Mesothelial cell of epicardium (in vitro differentiated cells): ENCODE results near the gene TPK1. TPM values are rescaled to one million over a fixed set of nuclear protein-coding genes. Genes with fewer than 3 reads are reported as not detected.
"Not testable (repeated sequence)": the region's sequence is repeated elsewhere in the genome, so short reads cannot be mapped to it uniquely, and the experiment has no call there.

Experiments used
- DNase-seq, 2 experiments: peaks; one replicate each; pipeline ENCODE4 v3.0.0; 2021; ENCODE audit warnings: low spot score in 2 of 2; ENCODE audit not compliant: unreplicated experiment in 2 of 2
- H3K27ac Mint-ChIP-seq: 2 replicates; pipeline ENCODE4 v1.8.0; 2021; ENCODE audit warnings: mixed read lengths
- H3K27me3 Mint-ChIP-seq: 2 replicates; pipeline ENCODE4 v1.8.0; 2021; ENCODE audit warnings: low read depth, mixed read lengths
- H3K36me3 Mint-ChIP-seq: 2 replicates; pipeline ENCODE4 v1.8.0; 2021; ENCODE audit warnings: mixed read lengths
- H3K4me1 Mint-ChIP-seq: 2 replicates; pipeline ENCODE4 v1.8.0; 2021; ENCODE audit warnings: mixed read lengths
- H3K4me3 Mint-ChIP-seq: 2 replicates; pipeline ENCODE4 v1.8.0; 2021; ENCODE audit warnings: mild to moderate bottlenecking, moderate library complexity, mixed read lengths
- H3K9me3 Mint-ChIP-seq: 2 replicates; pipeline ENCODE4 v1.8.0; 2021; ENCODE audit warnings: mixed read lengths
- CTCF ChIP-seq: fragments of 200-600 bp; sonication (generic); IDR thresholded peaks from one replicate; pipeline ENCODE4 v1.5.0; 2021; ENCODE audit warnings: antibody characterized with exemption; ENCODE audit not compliant: unreplicated experiment
- total RNA-seq: library from RNA; stranded (reverse); gene quantifications from 3 replicates; pipeline ENCODE4 v1.2.1, GENCODE V29; 2021

The TPK1 gene
- total RNA-seq, 1 donor from 2014 or later, result 3.3 TPM

DNA sequence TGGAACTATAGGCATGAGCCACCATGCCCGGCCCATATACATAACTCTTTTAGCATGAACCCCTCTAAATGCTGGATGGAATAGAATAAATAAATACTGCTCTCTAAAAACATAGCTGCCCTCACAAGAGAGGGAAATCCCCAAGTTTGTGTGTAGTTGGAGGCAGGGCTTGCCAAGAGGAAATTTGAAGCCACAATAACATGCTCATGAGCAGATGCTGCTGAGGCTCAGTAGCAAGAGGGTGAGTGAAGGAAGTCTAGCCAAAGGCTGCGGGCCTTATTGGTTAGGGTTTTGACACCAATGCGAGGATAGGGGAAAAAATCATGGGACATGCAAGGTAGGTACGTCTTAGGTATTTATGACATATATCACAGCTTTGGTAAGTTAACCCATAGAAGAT is 17.3 kb downstream of the TPK1 start:
- TF ChIP-seq CTCF, result no peak
- no peaks in the 10 kb centered on the region for H3K36me3 Mint-ChIP-seq
- no peaks in the 10 kb centered on the region for H3K27me3 Mint-ChIP-seq
- H3K27ac Mint-ChIP-seq, result no peak overlapping the region
- DNase-seq, result no peak
- peaks cover 28% of the 10 kb centered on the region for H3K4me1 Mint-ChIP-seq
- no peak overlapping the region for H3K4me3 Mint-ChIP-seq
- H3K9me3 Mint-ChIP-seq, result no peaks in the 10 kb centered on the region

GRCh38 chr7:144817001-144817400 is 18.9 kb downstream of the TPK1 start:
- no peaks in the 10 kb centered on the region for H3K36me3 Mint-ChIP-seq
- no peak for DNase-seq
- no peak overlapping the region for H3K27ac Mint-ChIP-seq
- no peaks in the 10 kb centered on the region for H3K27me3 Mint-ChIP-seq
- no peak overlapping the region for H3K4me3 Mint-ChIP-seq
- peaks cover 17% of the 10 kb centered on the region for H3K4me1 Mint-ChIP-seq
- TF ChIP-seq CTCF, result no peak
- no peaks in the 10 kb centered on the region for H3K9me3 Mint-ChIP-seq

DNA sequence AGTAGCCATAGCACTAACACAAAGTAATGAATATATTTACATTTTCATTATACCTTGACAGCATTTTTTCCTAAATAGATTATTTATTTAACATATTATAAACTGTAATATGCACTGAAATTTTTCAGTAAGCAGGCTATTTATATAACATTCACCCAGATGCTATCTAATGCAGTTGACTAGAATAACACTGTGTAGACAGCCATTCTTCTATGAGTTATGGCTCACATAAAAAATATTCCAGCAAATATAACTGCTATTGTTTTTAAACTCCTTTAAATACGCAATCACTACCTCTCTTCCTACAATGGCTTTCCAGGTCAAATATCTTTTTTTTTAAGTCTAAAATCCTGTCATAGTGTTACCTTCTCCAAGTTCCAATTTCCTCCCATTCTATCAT is 21.6 kb downstream of the TPK1 start:
- no peak for TF ChIP-seq CTCF
- H3K36me3 Mint-ChIP-seq, result no peaks in the 10 kb centered on the region
- no peak overlapping the region for H3K4me3 Mint-ChIP-seq
- no peak overlapping the region for H3K27ac Mint-ChIP-seq
- no peaks in the 10 kb centered on the region for H3K27me3 Mint-ChIP-seq
- DNase-seq, result no peak
- H3K9me3 Mint-ChIP-seq, result no peaks in the 10 kb centered on the region
- peaks cover 11% of the 10 kb centered on the region for H3K4me1 Mint-ChIP-seq

DNA sequence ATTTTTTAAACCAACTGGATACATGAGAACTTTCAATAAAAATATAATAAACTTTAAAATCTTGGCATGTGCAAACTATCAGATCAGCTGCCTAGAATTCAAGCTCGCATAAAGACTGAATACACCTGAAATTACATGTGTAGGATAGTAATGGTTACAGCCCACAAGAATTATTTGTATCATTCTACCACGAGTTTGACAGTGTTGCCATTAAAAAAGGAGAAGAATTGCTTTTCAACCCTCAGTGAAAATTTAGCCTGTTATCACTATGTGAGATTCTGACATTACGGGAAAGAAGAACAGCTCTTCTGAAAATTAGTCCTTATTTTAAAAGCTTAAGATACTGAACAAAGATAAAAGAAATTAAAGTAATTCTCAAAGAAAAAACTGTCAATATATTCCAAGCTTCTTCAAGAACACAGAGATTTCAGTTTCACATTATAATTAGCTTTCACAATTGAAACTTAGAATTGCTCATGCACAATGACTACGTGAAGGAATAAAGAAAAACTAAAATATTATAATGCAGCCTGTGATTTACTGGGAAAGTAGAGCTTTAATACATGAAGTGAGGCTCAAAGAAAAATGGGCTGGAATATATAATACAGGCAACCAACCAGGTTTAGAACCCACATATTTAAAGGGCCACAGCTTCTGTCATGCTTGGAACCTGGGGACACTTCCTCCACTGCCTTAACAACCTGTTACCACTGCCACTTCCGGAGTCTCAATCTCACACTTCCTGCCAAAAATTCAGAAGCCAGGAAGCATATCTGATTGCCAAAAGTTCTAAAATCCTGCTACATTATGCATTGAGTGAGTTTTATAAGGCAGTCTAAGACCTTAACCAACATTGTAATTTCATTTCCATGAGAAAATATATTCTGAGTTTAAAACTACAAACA is 23.2 kb downstream of the TPK1 start:
- Mint-ChIP-seq H3K4me3 (no peak overlapping the region), H3K36me3 (no peaks in the 10 kb centered on the region), H3K27ac (no peak overlapping the region), H3K27me3 (no peaks in the 10 kb centered on the region), H3K4me1 (peaks cover 4% of the 10 kb centered on the region), H3K9me3 (no peaks in the 10 kb centered on the region)
- DNase-seq, result no peak
- no peak for TF ChIP-seq CTCF

- no peak for DNase-seq
- no peak overlapping the region for H3K4me3 Mint-ChIP-seq
- H3K4me1 Mint-ChIP-seq, result no peaks in the 10 kb centered on the region
- H3K36me3 Mint-ChIP-seq, result peaks cover 3% of the 10 kb centered on the region
- peaks cover 17% of the 10 kb centered on the region for H3K9me3 Mint-ChIP-seq
- no peak for TF ChIP-seq CTCF
- no peaks in the 10 kb centered on the region for H3K27me3 Mint-ChIP-seq
- no peak overlapping the region for H3K27ac Mint-ChIP-seq
Observed at GRCh38 chr7:144805627-144806239, 30.1 kb downstream of the TPK1 start.

DNA sequence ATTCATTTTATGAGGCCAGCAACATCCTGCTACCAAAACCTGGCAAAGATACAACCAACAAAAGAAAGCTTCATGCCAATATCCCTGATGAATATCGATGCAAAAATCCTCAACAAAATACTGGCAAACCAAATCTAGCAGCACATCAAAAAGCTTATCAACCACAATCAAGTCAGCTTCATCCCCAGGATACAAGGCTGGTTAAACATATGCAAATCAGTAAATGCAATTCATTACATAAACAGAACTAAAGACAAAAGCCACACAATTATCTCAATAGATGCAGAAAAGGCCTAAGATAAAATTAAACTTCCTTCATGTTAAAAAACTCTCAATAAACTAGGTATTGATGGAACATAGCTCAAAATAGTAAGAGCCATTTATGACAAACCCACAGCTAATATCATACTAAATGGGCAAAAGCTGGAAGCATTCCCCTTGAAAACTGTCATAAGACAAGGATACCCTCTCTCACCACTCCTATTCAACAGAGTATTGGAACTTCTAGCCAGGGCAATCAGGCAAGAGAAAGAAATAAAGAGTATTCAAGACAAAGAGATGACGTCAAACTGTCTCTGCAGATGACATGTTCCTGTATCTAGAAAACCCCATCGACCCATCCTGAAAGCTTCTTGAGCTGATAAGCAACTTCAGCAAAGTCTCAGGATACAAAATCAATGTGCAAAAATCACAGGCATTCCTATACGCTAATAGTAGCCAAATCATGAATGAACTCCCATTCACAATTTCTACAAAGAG is 35.0 kb downstream of the TPK1 start:
- not testable (repeated sequence) for H3K27ac Mint-ChIP-seq, H3K36me3 Mint-ChIP-seq, DNase-seq, H3K4me1 Mint-ChIP-seq, H3K27me3 Mint-ChIP-seq, H3K4me3 Mint-ChIP-seq
- H3K9me3 Mint-ChIP-seq, result peaks cover 41% of the 10 kb centered on the region
